IMR-90 (cell line): ENCODE measurements around the gene AKT1S1. TPM values are rescaled to one million over a fixed set of nuclear protein-coding genes. Genes with fewer than 3 reads are reported as not detected.
"Not testable (repeated sequence)": the region's sequence is repeated elsewhere in the genome, so short reads cannot be mapped to it uniquely, and the experiment has no call there.

Source experiments
- ATAC-seq: fragments of 200-7000 bp; cut with Tn5 transposase; 2 replicates; pipeline ENCODE4 v1.9.1; 2020; ENCODE audit warnings: low read depth, mild to moderate bottlenecking, moderate library complexity
- BruUV-seq: library from RNA; stranded (reverse); fragments of 400-500 nt; replicated peaks from 2 replicates; lab custom pipeline; 2021; lab: Mats Ljungman, UMichigan
- CTCF ChIA-PET: fragments of 300-600 bp; formaldehyde crosslinking; extraction: SDS; loops from one replicate; lab custom pipeline; 2021; ENCODE audit warnings: antibody characterized with exemption; lab: Yijun Ruan, JAX
- POLR2A ChIA-PET: fragments of 300-600 bp; sonication (Branson Sonifier 250); formaldehyde crosslinking; loops from one replicate; lab custom pipeline; 2022; ENCODE audit warnings: antibody characterized with exemption; ENCODE audit not compliant: unreplicated experiment; lab: Charles Lee
- DNase-seq: peaks from one replicate; pipeline ENCODE4 v3.0.0; 2013
- H2AFZ ChIP-seq: replicated peaks from 2 replicates; pipeline ENCODE3; 2013; ENCODE audit warnings: low read length, mild to moderate bottlenecking; ENCODE audit not compliant: poor library complexity
- H2AK5ac ChIP-seq: 2 replicates; pipeline ENCODE4 v1.6.1; 2013; ENCODE audit warnings: low read depth, low read length, inconsistent platforms
- H2AK9ac ChIP-seq: replicated peaks from 2 replicates; pipeline ENCODE3; 2013; ENCODE audit warnings: mild to moderate bottlenecking, low read depth, low read length, moderate library complexity; ENCODE audit not compliant: poor library complexity
- H2BK120ac ChIP-seq: 2 replicates; pipeline ENCODE4 v1.6.1; 2013; ENCODE audit warnings: low read depth, low read length, inconsistent platforms
- H2BK15ac ChIP-seq: 3 replicates; pipeline ENCODE4 v1.6.1; 2013; ENCODE audit warnings: low read depth, low read length, inconsistent platforms
- H2BK20ac ChIP-seq: 2 replicates; pipeline ENCODE4 v1.6.1; 2013; ENCODE audit warnings: low read depth, mild to moderate bottlenecking, inconsistent platforms, low read length, moderate library complexity
- H2BK5ac ChIP-seq: 2 replicates; pipeline ENCODE4 v1.6.1; 2013; ENCODE audit warnings: mild to moderate bottlenecking, low read depth, low read length, inconsistent platforms; ENCODE audit not compliant: poor library complexity, severe bottlenecking
- H3K14ac ChIP-seq: replicated peaks from 2 replicates; pipeline ENCODE4 v1.6.1; 2013; ENCODE audit warnings: low read depth, low read length, inconsistent platforms
- H3K18ac ChIP-seq: 2 replicates; pipeline ENCODE4 v1.6.1; 2013; ENCODE audit warnings: low read depth, low read length, control low read depth
- H3K23ac ChIP-seq: 2 replicates; pipeline ENCODE4 v1.6.1; 2013; ENCODE audit warnings: low read depth, low read length, inconsistent platforms
- H3K27ac ChIP-seq: 2 replicates; pipeline ENCODE4 v1.5.1; 2013; ENCODE audit warnings: mild to moderate bottlenecking, control low read depth, low read length; ENCODE audit not compliant: insufficient read depth
- H3K27me3 ChIP-seq: 2 replicates; pipeline ENCODE4 v1.6.1; 2013; ENCODE audit warnings: low read length; ENCODE audit not compliant: control insufficient read depth, insufficient read depth
- H3K36me3 ChIP-seq: 2 replicates; pipeline ENCODE4 v1.6.1; 2013; ENCODE audit warnings: low read length, mixed read lengths; ENCODE audit not compliant: control insufficient read depth, insufficient read depth
- H3K4ac ChIP-seq: 2 replicates; pipeline ENCODE4 v1.6.1; 2013; ENCODE audit warnings: low read depth, low read length, inconsistent platforms
- H3K4me1 ChIP-seq: 2 replicates; pipeline ENCODE4 v1.6.1; 2013; ENCODE audit warnings: low read length, mixed read lengths; ENCODE audit not compliant: control insufficient read depth, insufficient read depth
- H3K4me2 ChIP-seq: 2 replicates; pipeline ENCODE4 v1.6.1; 2013; ENCODE audit warnings: low read depth, mild to moderate bottlenecking, control low read depth, low read length, moderate library complexity
- H3K4me3 ChIP-seq: 2 replicates; pipeline ENCODE4 v1.5.1; 2013; ENCODE audit warnings: low read depth, mild to moderate bottlenecking, control low read depth, low read length, moderate library complexity; ENCODE audit not compliant: insufficient read depth
- H3K56ac ChIP-seq: 2 replicates; pipeline ENCODE4 v1.6.1; 2013; ENCODE audit warnings: low read length, inconsistent platforms; ENCODE audit not compliant: insufficient read depth; ENCODE audit errors: extremely low read depth
- H3K79me1 ChIP-seq, 2 experiments: 2 replicates each; pipeline ENCODE4 v1.6.1; 2013; ENCODE audit warnings: low read length in 2 of 2, inconsistent platforms in 1 of 2, low read depth in 1 of 2
- H3K9ac ChIP-seq: 2 replicates; pipeline ENCODE4 v1.6.1; 2013; ENCODE audit warnings: low read depth, low read length, control low read depth
- H3K9me1 ChIP-seq: 2 replicates; pipeline ENCODE4 v1.6.1; 2013; ENCODE audit warnings: low read length, inconsistent platforms; ENCODE audit not compliant: insufficient read depth
- H3K9me3 ChIP-seq: 2 replicates; pipeline ENCODE4 v1.6.1; 2013; ENCODE audit warnings: low read length; ENCODE audit not compliant: control insufficient read depth, insufficient read depth
- H4K20me1 ChIP-seq: 2 replicates; pipeline ENCODE4 v1.6.1; 2013; ENCODE audit warnings: low read length, inconsistent platforms; ENCODE audit not compliant: insufficient read depth
- H4K5ac ChIP-seq: 2 replicates; pipeline ENCODE4 v1.6.1; 2013; ENCODE audit warnings: mild to moderate bottlenecking, low read depth, low read length, control low read depth
- H4K8ac ChIP-seq, 2 experiments: 2 replicates each; pipeline ENCODE4 v1.6.1; 2013; ENCODE audit warnings: low read depth in 2 of 2, low read length in 2 of 2, control low read depth in 1 of 2, inconsistent platforms in 1 of 2
- H4K91ac ChIP-seq: 2 replicates; pipeline ENCODE4 v1.6.1; 2013; ENCODE audit warnings: low read depth, low read length, inconsistent platforms; ENCODE audit not compliant: insufficient read depth
- WGBS, 2 experiments: methylation state at CpG; one replicate each; pipeline versions ENCODE4 v1.1.5 to v1.1.7; 2013; ENCODE audit warnings: missing lambda C conversion rate in 2 of 2; ENCODE audit not compliant: insufficient read length in 1 of 2; ENCODE audit errors: extremely low coverage in 2 of 2; 5-methylcytosine and 5-hydroxymethylcytosine counted together
- dilution Hi-C: fragments of 300-500 bp; cut with HindIII; formaldehyde crosslinking; loops from one replicate; pipeline ENCODE4 v1.14.3; 2018; ENCODE audit warnings: low sequenced_read_pairs; ENCODE audit not compliant: unreplicated experiment
- in situ Hi-C: fragments of 300-500 bp; cut with MboI; formaldehyde crosslinking; loops from 3 replicates; pipeline ENCODE4 v1.14.3; 2019; ENCODE audit warnings: low sequenced_read_pairs, inconsistent platforms, mixed read lengths
- intact Hi-C: fragments of 100-400 bp; cut with micrococcal nuclease; formaldehyde crosslinking; loops from 2 replicates; pipeline ENCODE4 v1.10.0; 2022
- polyA plus RNA-seq, 3 experiments: library from polyadenylated mRNA; depleted of rRNA; stranded (reverse); fragments of >200 nt; gene quantifications; 2 replicates each; pipeline ENCODE4 v1.2.3, GENCODE V29; 2012; ENCODE audit warnings: low replicate concordance in 1 of 3
- total RNA-seq: library from RNA; depleted of rRNA; stranded (reverse); fragments of >200 nt; gene quantifications from 2 replicates; pipeline ENCODE4 v1.2.3, GENCODE V29; 2012

The AKT1S1 gene
- total and polyA plus RNA-seq, 2 of the 4 experiments (the other 2 are of a cell fraction): 3.6 to 54.4 TPM

GRCh38 chr19:49924881-49925210, 47.7 kb upstream of the AKT1S1 start:
- BruUV-seq, CTCF ChIA-PET, H2AFZ ChIP-seq, H4K5ac ChIP-seq, H3K14ac ChIP-seq, POLR2A ChIA-PET, H3K4me2 ChIP-seq, intact Hi-C loops, H3K27me3 ChIP-seq, H3K9me3 ChIP-seq, H2AK5ac ChIP-seq, H4K91ac ChIP-seq, H3K18ac ChIP-seq, ATAC-seq, H4K8ac ChIP-seq, H3K27ac ChIP-seq, H3K9ac ChIP-seq, DNase-seq, dilution Hi-C loops, H2BK15ac ChIP-seq, H3K4ac ChIP-seq, in situ Hi-C loops, H3K56ac ChIP-seq, H3K4me3 ChIP-seq, H2AK9ac ChIP-seq, H2BK120ac ChIP-seq, H2BK20ac ChIP-seq, H3K23ac ChIP-seq, H2BK5ac ChIP-seq: not testable (repeated sequence)
- H3K36me3 ChIP-seq: peaks cover 22% of the 10 kb centered on the region
- WGBS, 2 experiments: 80% methylated on average over 1 of the region's 13 CpGs; no CpG with 5 or more reads in 1 of the 2 experiments
- H4K20me1 ChIP-seq: peaks cover 44% of the 10 kb centered on the region
- peaks cover 25 to 75% of the 10 kb centered on the region in 2 experiments for H3K79me1 ChIP-seq
- peaks cover 17% of the 10 kb centered on the region for H3K4me1 ChIP-seq
- peaks cover 22% of the 10 kb centered on the region for H3K9me1 ChIP-seq
